GM18519 (cell line): ENCODE results near the gene CIBAR2.

Experiments
- ATAC-seq: cut with Tn5 transposase; IDR thresholded peaks from one replicate; pipeline ENCODE4 v1.9.1; 2021; ENCODE audit warnings: mild to moderate bottlenecking, moderate library complexity; ENCODE audit not compliant: unreplicated experiment, low FRiP score

Gene CIBAR2

GRCh38 chr16:85086347-85087291 lies 25.7 kb downstream of the CIBAR2 start:
- no peak for ATAC-seq

GRCh38 chr16:85085721-85086120 lies 26.6 kb downstream of the CIBAR2 start:
- ATAC-seq = no peak

- no peak for ATAC-seq
Observed at GRCh38 chr16:85084841-85085510, 27.3 kb downstream of the CIBAR2 start.

- ATAC-seq = no peak
Observed at GRCh38 chr16:85083051-85083639, 29.1 kb downstream of the CIBAR2 start.

- no peak for ATAC-seq
Observed at GRCh38 chr16:85082173-85083050, 29.9 kb downstream of the CIBAR2 start.

- no peak for ATAC-seq
Observed at GRCh38 chr16:85081765-85082164, 30.5 kb downstream of the CIBAR2 start.

GRCh38 chr16:85081038-85081437 lies 31.2 kb downstream of the CIBAR2 start:
- no peak for ATAC-seq

- no peak for ATAC-seq
Observed at GRCh38 chr16:85079785-85080570, 32.3 kb downstream of the CIBAR2 start.

GRCh38 chr16:85078952-85079351 lies 33.3 kb downstream of the CIBAR2 start:
- no peak for ATAC-seq

GRCh38 chr16:85078226-85078625 lies 34.0 kb downstream of the CIBAR2 start:
- no peak for ATAC-seq

- ATAC-seq = no peak
Observed at GRCh38 chr16:85077576-85078125, 34.6 kb downstream of the CIBAR2 start.

GRCh38 chr16:85077039-85077438 lies 35.2 kb downstream of the CIBAR2 start:
- ATAC-seq = no peak

GRCh38 chr16:85075236-85075924 lies 36.9 kb downstream of the CIBAR2 start:
- no peak for ATAC-seq

GRCh38 chr16:85074225-85074914 lies 37.9 kb downstream of the CIBAR2 start:
- ATAC-seq = no peak

- no peak for ATAC-seq
Observed at GRCh38 chr16:85072947-85073346, 39.3 kb downstream of the CIBAR2 start.

- no peak for ATAC-seq
Observed at GRCh38 chr16:85072076-85072860, 40.0 kb downstream of the CIBAR2 start.

GRCh38 chr16:85069171-85069570 lies 43.1 kb downstream of the CIBAR2 start:
- ATAC-seq = no peak
